K562 (cell line): Measurements from ENCODE around the gene FADD. TPM values are rescaled to one million over a fixed set of nuclear protein-coding genes. Genes with fewer than 3 reads are reported as not detected.

Experiments
- COPS2 ChIP-seq: fragments of 450-650 bp; conservative IDR thresholded peaks from 2 replicates; pipeline ENCODE4 v1.6.1; 2016; ENCODE audit warnings: mild to moderate bottlenecking, moderate library complexity
- CTBP1 ChIP-seq: fragments of 450-650 bp; IDR thresholded peaks from 2 replicates; pipeline ENCODE4 v1.6.1; 2016; ENCODE audit warnings: borderline replicate concordance
- L3MBTL2 ChIP-seq: fragments of 450-650 bp; IDR thresholded peaks from 2 replicates; pipeline ENCODE4 v1.6.1; 2016; ENCODE audit warnings: mild to moderate bottlenecking, moderate library complexity
- OTX1 ChIP-seq: fragments of 450-650 bp; formaldehyde crosslinking; IDR thresholded peaks from 2 replicates; pipeline ENCODE4 v1.4.0; 2022; ENCODE audit warnings: mild to moderate bottlenecking
- PTBP1 ChIP-seq: fragments of 200-400 bp; formaldehyde crosslinking; IDR thresholded peaks from 2 replicates; pipeline ENCODE4 v1.6.1; 2017; ENCODE audit warnings: low read depth, low read length
- TOE1 ChIP-seq, 2 experiments: fragments of 450-650 bp in 1 of 2; sonication (generic) in 1 of 2; formaldehyde crosslinking in 1 of 2; IDR thresholded peaks; 2 replicates each; pipeline versions ENCODE4 v1.7.1 to v1.8.0; 2016 to 2022; ENCODE audit warnings: borderline replicate concordance in 2 of 2, mild to moderate bottlenecking in 2 of 2, antibody characterized with exemption in 1 of 2, inconsistent platforms in 1 of 2, low read depth in 1 of 2, missing genetic modification reagents in 1 of 2, moderate library complexity in 1 of 2
- TRIM24 ChIP-seq, 2 experiments: fragments of 450-650 bp; IDR thresholded peaks; 2 replicates each; pipeline ENCODE4 v1.6.1; 2016
- ZNF316 ChIP-seq: fragments of 450-650 bp; IDR thresholded peaks from 2 replicates; pipeline ENCODE4 v1.6.1; 2016
- ZNF347 ChIP-seq: fragments of 450-650 bp; formaldehyde crosslinking; IDR thresholded peaks from 2 replicates; pipeline ENCODE4 v1.4.0; 2020; ENCODE audit warnings: low read depth, mild to moderate bottlenecking, moderate library complexity
- polyA plus RNA-seq, 8 experiments: library from polyadenylated mRNA; depleted of rRNA in 4 of 8; stranded (reverse) in 5 of 8; unstranded in 3 of 8; fragments of >200 nt; fragmentation: Nextera tagmentation in 2 of 8; fragmentation: Illumina TruSeq in 1 of 8; extraction: Ambion mirVana in 2 of 8; extraction: Trizol in 1 of 8; gene quantifications; 2 replicates each; pipeline versions ENCODE4 v1.2.1 to v1.2.3, GENCODE V29; 2011 to 2014; ENCODE audit warnings: inconsistent platforms in 1 of 8, missing spikeins in 1 of 8
- total RNA-seq, 7 experiments: library from RNA; depleted of rRNA in 6 of 7; stranded (reverse); fragments of >200 nt in 6 of 7; fragmentation: Illumina TruSeq in 2 of 7; extraction: Trizol in 2 of 7; gene quantifications; 2 replicates each; pipeline versions ENCODE4 v1.2.1 to v1.2.3, GENCODE V29; 2011 to 2021; ENCODE audit warnings: low replicate concordance in 1 of 7
- TF ChIP-seq, protein P1 (sequence below): fragments of 250-450 bp; sonication (Bioruptor Pico); IDR thresholded peaks from 2 replicates; pipeline ENCODE4 v1.4.0; 2020; ENCODE audit warnings: mild to moderate bottlenecking, moderate library complexity
- TF ChIP-seq, protein P2 (sequence below): fragments of 200-800 bp; sonication (Bioruptor generic); IDR thresholded peaks from 2 replicates; pipeline ENCODE4 v1.6.1; 2016; ENCODE audit warnings: missing genetic modification characterization, missing compliant biosample characterization
- TF ChIP-seq, protein P3 (sequence below): fragments of 450-650 bp; formaldehyde crosslinking; IDR thresholded peaks from 2 replicates; pipeline ENCODE4 v1.4.0; 2020; ENCODE audit warnings: mild to moderate bottlenecking
- TF ChIP-seq, protein P4 (sequence below): fragments of 250-450 bp; sonication (Bioruptor Pico); IDR thresholded peaks from 2 replicates; pipeline ENCODE4 v1.5.0; 2021; ENCODE audit warnings: mild to moderate bottlenecking, borderline replicate concordance
- TF ChIP-seq, protein P5 (sequence below): sonication (generic); formaldehyde crosslinking; IDR thresholded peaks from 2 replicates; pipeline ENCODE4 v1.4.0; 2020; ENCODE audit warnings: mild to moderate bottlenecking, missing genetic modification reagents

Gene FADD
- total and polyA plus RNA-seq, 9 of the 15 experiments (the other 6 are each of a cell fraction or from before 2014, with no cell fraction given): 0.29 to 26.9 (median 20.4) TPM

DNA sequence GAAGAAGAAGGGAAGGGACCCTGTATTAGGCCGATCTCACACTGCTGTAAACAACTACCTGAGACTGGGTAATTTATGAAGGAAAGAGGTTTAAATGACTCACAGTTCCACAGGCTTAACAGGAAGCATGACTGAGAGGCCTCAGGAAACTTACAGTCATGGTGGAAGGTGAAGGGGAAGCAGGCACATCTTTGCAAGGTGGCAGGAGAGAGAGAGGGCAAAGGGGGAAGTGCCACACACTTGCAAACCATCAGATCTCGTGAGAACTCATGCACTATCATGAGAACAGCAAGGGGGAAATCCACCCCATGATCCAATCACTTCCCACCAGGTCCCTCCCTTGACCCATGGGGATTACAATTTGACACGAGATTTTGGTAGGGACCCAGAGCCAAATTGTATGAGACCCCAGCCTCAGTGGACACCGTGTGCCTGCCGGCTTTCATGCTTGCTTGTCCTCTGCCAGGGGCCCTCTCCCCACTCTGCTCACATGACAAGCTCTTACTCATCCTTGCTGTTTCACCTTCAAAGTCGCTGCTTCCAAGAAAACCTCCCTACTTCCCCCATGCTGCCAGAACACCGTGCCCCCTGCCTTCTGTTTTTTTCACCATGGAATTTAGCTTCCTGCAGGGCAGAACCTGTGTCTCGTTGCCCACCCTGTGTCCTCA, 44.1 kb downstream of the FADD start (continued):
- TF ChIP-seq, protein P1, sequence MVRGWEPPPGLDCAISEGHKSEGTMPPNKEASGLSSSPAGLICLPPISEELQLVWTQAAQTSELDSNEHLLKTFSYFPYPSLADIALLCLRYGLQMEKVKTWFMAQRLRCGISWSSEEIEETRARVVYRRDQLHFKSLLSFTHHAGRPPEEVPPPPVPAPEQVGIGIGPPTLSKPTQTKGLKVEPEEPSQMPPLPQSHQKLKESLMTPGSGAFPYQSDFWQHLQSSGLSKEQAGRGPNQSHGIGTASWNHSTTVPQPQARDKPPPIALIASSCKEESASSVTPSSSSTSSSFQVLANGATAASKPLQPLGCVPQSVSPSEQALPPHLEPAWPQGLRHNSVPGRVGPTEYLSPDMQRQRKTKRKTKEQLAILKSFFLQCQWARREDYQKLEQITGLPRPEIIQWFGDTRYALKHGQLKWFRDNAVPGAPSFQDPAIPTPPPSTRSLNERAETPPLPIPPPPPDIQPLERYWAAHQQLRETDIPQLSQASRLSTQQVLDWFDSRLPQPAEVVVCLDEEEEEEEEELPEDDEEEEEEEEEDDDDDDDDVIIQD (CRISPR knock-in tag): no peak
- TF ChIP-seq, protein P2, sequence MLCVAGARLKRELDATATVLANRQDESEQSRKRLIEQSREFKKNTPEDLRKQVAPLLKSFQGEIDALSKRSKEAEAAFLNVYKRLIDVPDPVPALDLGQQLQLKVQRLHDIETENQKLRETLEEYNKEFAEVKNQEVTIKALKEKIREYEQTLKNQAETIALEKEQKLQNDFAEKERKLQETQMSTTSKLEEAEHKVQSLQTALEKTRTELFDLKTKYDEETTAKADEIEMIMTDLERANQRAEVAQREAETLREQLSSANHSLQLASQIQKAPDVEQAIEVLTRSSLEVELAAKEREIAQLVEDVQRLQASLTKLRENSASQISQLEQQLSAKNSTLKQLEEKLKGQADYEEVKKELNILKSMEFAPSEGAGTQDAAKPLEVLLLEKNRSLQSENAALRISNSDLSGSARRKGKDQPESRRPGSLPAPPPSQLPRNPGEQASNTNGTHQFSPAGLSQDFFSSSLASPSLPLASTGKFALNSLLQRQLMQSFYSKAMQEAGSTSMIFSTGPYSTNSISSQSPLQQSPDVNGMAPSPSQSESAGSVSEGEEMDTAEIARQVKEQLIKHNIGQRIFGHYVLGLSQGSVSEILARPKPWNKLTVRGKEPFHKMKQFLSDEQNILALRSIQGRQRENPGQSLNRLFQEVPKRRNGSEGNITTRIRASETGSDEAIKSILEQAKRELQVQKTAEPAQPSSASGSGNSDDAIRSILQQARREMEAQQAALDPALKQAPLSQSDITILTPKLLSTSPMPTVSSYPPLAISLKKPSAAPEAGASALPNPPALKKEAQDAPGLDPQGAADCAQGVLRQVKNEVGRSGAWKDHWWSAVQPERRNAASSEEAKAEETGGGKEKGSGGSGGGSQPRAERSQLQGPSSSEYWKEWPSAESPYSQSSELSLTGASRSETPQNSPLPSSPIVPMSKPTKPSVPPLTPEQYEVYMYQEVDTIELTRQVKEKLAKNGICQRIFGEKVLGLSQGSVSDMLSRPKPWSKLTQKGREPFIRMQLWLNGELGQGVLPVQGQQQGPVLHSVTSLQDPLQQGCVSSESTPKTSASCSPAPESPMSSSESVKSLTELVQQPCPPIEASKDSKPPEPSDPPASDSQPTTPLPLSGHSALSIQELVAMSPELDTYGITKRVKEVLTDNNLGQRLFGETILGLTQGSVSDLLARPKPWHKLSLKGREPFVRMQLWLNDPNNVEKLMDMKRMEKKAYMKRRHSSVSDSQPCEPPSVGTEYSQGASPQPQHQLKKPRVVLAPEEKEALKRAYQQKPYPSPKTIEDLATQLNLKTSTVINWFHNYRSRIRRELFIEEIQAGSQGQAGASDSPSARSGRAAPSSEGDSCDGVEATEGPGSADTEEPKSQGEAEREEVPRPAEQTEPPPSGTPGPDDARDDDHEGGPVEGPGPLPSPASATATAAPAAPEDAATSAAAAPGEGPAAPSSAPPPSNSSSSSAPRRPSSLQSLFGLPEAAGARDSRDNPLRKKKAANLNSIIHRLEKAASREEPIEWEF (CRISPR knock-in tag): no peak
- TF ChIP-seq, protein P3, sequence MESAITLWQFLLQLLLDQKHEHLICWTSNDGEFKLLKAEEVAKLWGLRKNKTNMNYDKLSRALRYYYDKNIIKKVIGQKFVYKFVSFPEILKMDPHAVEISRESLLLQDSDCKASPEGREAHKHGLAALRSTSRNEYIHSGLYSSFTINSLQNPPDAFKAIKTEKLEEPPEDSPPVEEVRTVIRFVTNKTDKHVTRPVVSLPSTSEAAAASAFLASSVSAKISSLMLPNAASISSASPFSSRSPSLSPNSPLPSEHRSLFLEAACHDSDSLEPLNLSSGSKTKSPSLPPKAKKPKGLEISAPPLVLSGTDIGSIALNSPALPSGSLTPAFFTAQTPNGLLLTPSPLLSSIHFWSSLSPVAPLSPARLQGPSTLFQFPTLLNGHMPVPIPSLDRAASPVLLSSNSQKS (CRISPR knock-in tag): no peak
- TF ChIP-seq, protein P4, sequence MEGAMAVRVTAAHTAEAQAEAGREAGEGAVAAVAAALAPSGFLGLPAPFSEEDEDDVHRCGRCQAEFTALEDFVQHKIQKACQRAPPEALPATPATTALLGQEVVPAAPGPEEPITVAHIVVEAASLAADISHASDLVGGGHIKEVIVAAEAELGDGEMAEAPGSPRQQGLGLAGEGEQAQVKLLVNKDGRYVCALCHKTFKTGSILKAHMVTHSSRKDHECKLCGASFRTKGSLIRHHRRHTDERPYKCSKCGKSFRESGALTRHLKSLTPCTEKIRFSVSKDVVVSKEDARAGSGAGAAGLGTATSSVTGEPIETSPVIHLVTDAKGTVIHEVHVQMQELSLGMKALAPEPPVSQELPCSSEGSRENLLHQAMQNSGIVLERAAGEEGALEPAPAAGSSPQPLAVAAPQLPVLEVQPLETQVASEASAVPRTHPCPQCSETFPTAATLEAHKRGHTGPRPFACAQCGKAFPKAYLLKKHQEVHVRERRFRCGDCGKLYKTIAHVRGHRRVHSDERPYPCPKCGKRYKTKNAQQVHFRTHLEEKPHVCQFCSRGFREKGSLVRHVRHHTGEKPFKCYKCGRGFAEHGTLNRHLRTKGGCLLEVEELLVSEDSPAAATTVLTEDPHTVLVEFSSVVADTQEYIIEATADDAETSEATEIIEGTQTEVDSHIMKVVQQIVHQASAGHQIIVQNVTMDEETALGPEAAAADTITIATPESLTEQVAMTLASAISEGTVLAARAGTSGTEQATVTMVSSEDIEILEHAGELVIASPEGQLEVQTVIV (CRISPR knock-in tag): no peak
- no peak for TF ChIP-seq ZNF347 (CRISPR knock-in tag)
- TF ChIP-seq TRIM24 (IDR thresholded peaks at IDR 0.05): peak; percentile 16 to 60; a peak in 1 of 4 replicates
- no peak for TF ChIP-seq OTX1 (CRISPR knock-in tag)
- no peak for TF ChIP-seq TOE1 (IDR thresholded peaks at IDR 0.05; ENCODE audit: borderline replicate concordance)
- TF ChIP-seq TOE1 (CRISPR knock-in tag; IDR thresholded peaks at IDR 0.05; ENCODE audit: borderline replicate concordance, low read depth): no peak
- TF ChIP-seq ZNF316: peak; percentile 45; the same call in 1 of the 2 replicates
- no peak for TF ChIP-seq COPS2
- TF ChIP-seq, protein P5, sequence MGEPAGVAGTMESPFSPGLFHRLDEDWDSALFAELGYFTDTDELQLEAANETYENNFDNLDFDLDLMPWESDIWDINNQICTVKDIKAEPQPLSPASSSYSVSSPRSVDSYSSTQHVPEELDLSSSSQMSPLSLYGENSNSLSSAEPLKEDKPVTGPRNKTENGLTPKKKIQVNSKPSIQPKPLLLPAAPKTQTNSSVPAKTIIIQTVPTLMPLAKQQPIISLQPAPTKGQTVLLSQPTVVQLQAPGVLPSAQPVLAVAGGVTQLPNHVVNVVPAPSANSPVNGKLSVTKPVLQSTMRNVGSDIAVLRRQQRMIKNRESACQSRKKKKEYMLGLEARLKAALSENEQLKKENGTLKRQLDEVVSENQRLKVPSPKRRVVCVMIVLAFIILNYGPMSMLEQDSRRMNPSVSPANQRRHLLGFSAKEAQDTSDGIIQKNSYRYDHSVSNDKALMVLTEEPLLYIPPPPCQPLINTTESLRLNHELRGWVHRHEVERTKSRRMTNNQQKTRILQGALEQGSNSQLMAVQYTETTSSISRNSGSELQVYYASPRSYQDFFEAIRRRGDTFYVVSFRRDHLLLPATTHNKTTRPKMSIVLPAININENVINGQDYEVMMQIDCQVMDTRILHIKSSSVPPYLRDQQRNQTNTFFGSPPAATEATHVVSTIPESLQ (CRISPR knock-in tag): no peak
- peak; percentile 45; the same call in 1 of the 2 replicates for TF ChIP-seq L3MBTL2
- 0 out of 2 replicates have a peak, but pooled peaks have one; percentile 13 for TF ChIP-seq CTBP1
- TF ChIP-seq PTBP1: no peak
